ENCODE data around the gene LYZ. TPM values are rescaled to one million over a fixed set of nuclear protein-coding genes. Genes with fewer than 3 reads are reported as not detected.
"Not testable (repeated sequence)": the region's sequence is repeated elsewhere in the genome, so short reads cannot be mapped to it uniquely, and the experiment has no call there.

The LYZ gene
- not detected in 2 replicates for total RNA-seq (2014; rRNA removed; shearing (Covaris generic); ENCODE audit: low replicate concordance)

GRCh38 chr12:69348162-69348938 is at the start of gene LYZ:
Gene LYZ, plus strand, starts transcription at chr12:69348381. Its CDS starts 28 bp downstream, at chr12:69348409.
- DNase-seq (ENCODE audit: low read depth): no peak
- in situ Hi-C loops (cut with HindIII; ENCODE audit: low pct_unique_long_range_greater_than_20kb, low sequenced_read_pairs): no loop called here

- no peak for DNase-seq (ENCODE audit: low read depth)
- in situ Hi-C loops (cut with HindIII; ENCODE audit: low pct_unique_long_range_greater_than_20kb, low sequenced_read_pairs): no loop called here
These were observed 49.2 kb upstream of the LYZ start for GRCh38 chr12:69298947-69299346.

- no peak for DNase-seq (ENCODE audit: low read depth)
- in situ Hi-C loops (cut with HindIII; ENCODE audit: low pct_unique_long_range_greater_than_20kb, low sequenced_read_pairs): no loop called here
These were observed 43.9 kb upstream of the LYZ start for GRCh38 chr12:69304284-69304683.

GRCh38 chr12:69309461-69309860 is 38.7 kb upstream of the LYZ start:
- no peak for DNase-seq (ENCODE audit: low read depth)
- in situ Hi-C loops (cut with HindIII; ENCODE audit: low pct_unique_long_range_greater_than_20kb, low sequenced_read_pairs): no loop called here

- in situ Hi-C loops (cut with HindIII; ENCODE audit: low pct_unique_long_range_greater_than_20kb, low sequenced_read_pairs): no loop called here
- no peak for DNase-seq (ENCODE audit: low read depth)
These were observed 35.0 kb upstream of the LYZ start for GRCh38 chr12:69313209-69313608.

GRCh38 chr12:69316784-69317183 is 31.4 kb upstream of the LYZ start:
- in situ Hi-C loops (cut with HindIII; ENCODE audit: low pct_unique_long_range_greater_than_20kb, low sequenced_read_pairs); DNase-seq (ENCODE audit: low read depth): not testable (repeated sequence)

GRCh38 chr12:69317233-69317632 is 30.9 kb upstream of the LYZ start:
- DNase-seq (ENCODE audit: low read depth); in situ Hi-C loops (cut with HindIII; ENCODE audit: low pct_unique_long_range_greater_than_20kb, low sequenced_read_pairs): not testable (repeated sequence)

- in situ Hi-C loops (cut with HindIII; ENCODE audit: low pct_unique_long_range_greater_than_20kb, low sequenced_read_pairs): no loop called here
- DNase-seq (ENCODE audit: low read depth): no peak
These were observed 30.0 kb upstream of the LYZ start for GRCh38 chr12:69318225-69318624.

- in situ Hi-C loops (cut with HindIII; ENCODE audit: low pct_unique_long_range_greater_than_20kb, low sequenced_read_pairs): no loop called here
- no peak for DNase-seq (ENCODE audit: low read depth)
These were observed 26.8 kb upstream of the LYZ start for GRCh38 chr12:69321351-69321750.

- in situ Hi-C loops (cut with HindIII; ENCODE audit: low pct_unique_long_range_greater_than_20kb, low sequenced_read_pairs): no loop called here
These were observed 23.2 kb upstream of the LYZ start for GRCh38 chr12:69324797-69325466.

GRCh38 chr12:69328426-69328825 is 19.8 kb upstream of the LYZ start:
- no peak for DNase-seq (ENCODE audit: low read depth)
- in situ Hi-C loops (cut with HindIII; ENCODE audit: low pct_unique_long_range_greater_than_20kb, low sequenced_read_pairs): no loop called here

More at GRCh38 chr12:69324797-69325466, 23.2 kb upstream of the LYZ start:
- DNase-seq (ENCODE audit: low read depth): no peak

- no peak for DNase-seq (ENCODE audit: low read depth)
- in situ Hi-C loops (cut with HindIII; ENCODE audit: low pct_unique_long_range_greater_than_20kb, low sequenced_read_pairs): no loop called here
These were observed 18.3 kb upstream of the LYZ start for GRCh38 chr12:69329669-69330428.

- DNase-seq (ENCODE audit: low read depth): no peak
- in situ Hi-C loops (cut with HindIII; ENCODE audit: low pct_unique_long_range_greater_than_20kb, low sequenced_read_pairs): no loop called here
These were observed 17.4 kb upstream of the LYZ start for GRCh38 chr12:69330475-69331473.

GRCh38 chr12:69331519-69331908 is 16.7 kb upstream of the LYZ start:
- no peak for DNase-seq (ENCODE audit: low read depth)
- in situ Hi-C loops (cut with HindIII; ENCODE audit: low pct_unique_long_range_greater_than_20kb, low sequenced_read_pairs): no loop called here

GRCh38 chr12:69331909-69332684 is 16.1 kb upstream of the LYZ start:
- in situ Hi-C loops (cut with HindIII; ENCODE audit: low pct_unique_long_range_greater_than_20kb, low sequenced_read_pairs): no loop called here
- no peak for DNase-seq (ENCODE audit: low read depth)

GRCh38 chr12:69332815-69333358 is 15.3 kb upstream of the LYZ start:
- in situ Hi-C loops (cut with HindIII; ENCODE audit: low pct_unique_long_range_greater_than_20kb, low sequenced_read_pairs): no loop called here
- no peak for DNase-seq (ENCODE audit: low read depth)

- in situ Hi-C loops (cut with HindIII; ENCODE audit: low pct_unique_long_range_greater_than_20kb, low sequenced_read_pairs): no loop called here
- no peak for DNase-seq (ENCODE audit: low read depth)
These were observed 14.0 kb upstream of the LYZ start for GRCh38 chr12:69334158-69334557.

All from Caki2 (cell line).